DOHH2 (cell line): Measurements from ENCODE around the gene CLIC5.

Experiments used
- CTCF ChIP-seq: fragments of 200-600 bp; sonication (generic); IDR thresholded peaks from one replicate; pipeline ENCODE4 v1.5.1; 2014; ENCODE audit warnings: antibody characterized with exemption, mild to moderate bottlenecking, low read depth, low read length; ENCODE audit not compliant: poor library complexity, severe bottlenecking
- EZH2phosphoT487 ChIP-seq: fragments of 200-600 bp; sonication (generic); IDR thresholded peaks from 2 replicates; pipeline ENCODE4 v1.6.1; 2017; ENCODE audit warnings: borderline replicate concordance, mild to moderate bottlenecking, antibody characterized with exemption, low read length, moderate library complexity, mixed read lengths

- TF ChIP-seq CTCF (no peak), EZH2phosphoT487 (no peak)
These were observed 116.0 kb downstream of the CLIC5 start for GRCh38 chr6:45899683-45899946.
